IMR-90 (cell line): ENCODE measurements around the gene ACSS1. TPM values are rescaled to one million over a fixed set of nuclear protein-coding genes. Genes with fewer than 3 reads are reported as not detected.

Source experiments
- ATAC-seq: fragments of 200-7000 bp; cut with Tn5 transposase; 2 replicates; pipeline ENCODE4 v1.9.1; 2020; ENCODE audit warnings: low read depth, mild to moderate bottlenecking, moderate library complexity
- BruUV-seq: library from RNA; stranded (reverse); fragments of 400-500 nt; replicated peaks from 2 replicates; lab custom pipeline; 2021; lab: Mats Ljungman, UMichigan
- CTCF ChIA-PET: fragments of 300-600 bp; formaldehyde crosslinking; extraction: SDS; loops from one replicate; lab custom pipeline; 2021; ENCODE audit warnings: antibody characterized with exemption; lab: Yijun Ruan, JAX
- POLR2A ChIA-PET: fragments of 300-600 bp; sonication (Branson Sonifier 250); formaldehyde crosslinking; loops from one replicate; lab custom pipeline; 2022; ENCODE audit warnings: antibody characterized with exemption; ENCODE audit not compliant: unreplicated experiment; lab: Charles Lee
- DNase-seq: peaks from one replicate; pipeline ENCODE4 v3.0.0; 2013
- H2AFZ ChIP-seq: replicated peaks from 2 replicates; pipeline ENCODE3; 2013; ENCODE audit warnings: low read length, mild to moderate bottlenecking; ENCODE audit not compliant: poor library complexity
- H2AK5ac ChIP-seq: 2 replicates; pipeline ENCODE4 v1.6.1; 2013; ENCODE audit warnings: low read depth, low read length, inconsistent platforms
- H2AK9ac ChIP-seq: replicated peaks from 2 replicates; pipeline ENCODE3; 2013; ENCODE audit warnings: mild to moderate bottlenecking, low read depth, low read length, moderate library complexity; ENCODE audit not compliant: poor library complexity
- H2BK120ac ChIP-seq: 2 replicates; pipeline ENCODE4 v1.6.1; 2013; ENCODE audit warnings: low read depth, low read length, inconsistent platforms
- H2BK15ac ChIP-seq: 3 replicates; pipeline ENCODE4 v1.6.1; 2013; ENCODE audit warnings: low read depth, low read length, inconsistent platforms
- H2BK20ac ChIP-seq: 2 replicates; pipeline ENCODE4 v1.6.1; 2013; ENCODE audit warnings: low read depth, mild to moderate bottlenecking, inconsistent platforms, low read length, moderate library complexity
- H2BK5ac ChIP-seq: 2 replicates; pipeline ENCODE4 v1.6.1; 2013; ENCODE audit warnings: mild to moderate bottlenecking, low read depth, low read length, inconsistent platforms; ENCODE audit not compliant: poor library complexity, severe bottlenecking
- H3K14ac ChIP-seq: replicated peaks from 2 replicates; pipeline ENCODE4 v1.6.1; 2013; ENCODE audit warnings: low read depth, low read length, inconsistent platforms
- H3K18ac ChIP-seq: 2 replicates; pipeline ENCODE4 v1.6.1; 2013; ENCODE audit warnings: low read depth, low read length, control low read depth
- H3K23ac ChIP-seq: 2 replicates; pipeline ENCODE4 v1.6.1; 2013; ENCODE audit warnings: low read depth, low read length, inconsistent platforms
- H3K27ac ChIP-seq: 2 replicates; pipeline ENCODE4 v1.5.1; 2013; ENCODE audit warnings: mild to moderate bottlenecking, control low read depth, low read length; ENCODE audit not compliant: insufficient read depth
- H3K27me3 ChIP-seq: 2 replicates; pipeline ENCODE4 v1.6.1; 2013; ENCODE audit warnings: low read length; ENCODE audit not compliant: control insufficient read depth, insufficient read depth
- H3K36me3 ChIP-seq: 2 replicates; pipeline ENCODE4 v1.6.1; 2013; ENCODE audit warnings: low read length, mixed read lengths; ENCODE audit not compliant: control insufficient read depth, insufficient read depth
- H3K4ac ChIP-seq: 2 replicates; pipeline ENCODE4 v1.6.1; 2013; ENCODE audit warnings: low read depth, low read length, inconsistent platforms
- H3K4me1 ChIP-seq: 2 replicates; pipeline ENCODE4 v1.6.1; 2013; ENCODE audit warnings: low read length, mixed read lengths; ENCODE audit not compliant: control insufficient read depth, insufficient read depth
- H3K4me2 ChIP-seq: 2 replicates; pipeline ENCODE4 v1.6.1; 2013; ENCODE audit warnings: low read depth, mild to moderate bottlenecking, control low read depth, low read length, moderate library complexity
- H3K4me3 ChIP-seq: 2 replicates; pipeline ENCODE4 v1.5.1; 2013; ENCODE audit warnings: low read depth, mild to moderate bottlenecking, control low read depth, low read length, moderate library complexity; ENCODE audit not compliant: insufficient read depth
- H3K56ac ChIP-seq: 2 replicates; pipeline ENCODE4 v1.6.1; 2013; ENCODE audit warnings: low read length, inconsistent platforms; ENCODE audit not compliant: insufficient read depth; ENCODE audit errors: extremely low read depth
- H3K79me1 ChIP-seq, 2 experiments: 2 replicates each; pipeline ENCODE4 v1.6.1; 2013; ENCODE audit warnings: low read length in 2 of 2, inconsistent platforms in 1 of 2, low read depth in 1 of 2
- H3K9ac ChIP-seq: 2 replicates; pipeline ENCODE4 v1.6.1; 2013; ENCODE audit warnings: low read depth, low read length, control low read depth
- H3K9me1 ChIP-seq: 2 replicates; pipeline ENCODE4 v1.6.1; 2013; ENCODE audit warnings: low read length, inconsistent platforms; ENCODE audit not compliant: insufficient read depth
- H3K9me3 ChIP-seq: 2 replicates; pipeline ENCODE4 v1.6.1; 2013; ENCODE audit warnings: low read length; ENCODE audit not compliant: control insufficient read depth, insufficient read depth
- H4K20me1 ChIP-seq: 2 replicates; pipeline ENCODE4 v1.6.1; 2013; ENCODE audit warnings: low read length, inconsistent platforms; ENCODE audit not compliant: insufficient read depth
- H4K5ac ChIP-seq: 2 replicates; pipeline ENCODE4 v1.6.1; 2013; ENCODE audit warnings: mild to moderate bottlenecking, low read depth, low read length, control low read depth
- H4K8ac ChIP-seq, 2 experiments: 2 replicates each; pipeline ENCODE4 v1.6.1; 2013; ENCODE audit warnings: low read depth in 2 of 2, low read length in 2 of 2, control low read depth in 1 of 2, inconsistent platforms in 1 of 2
- H4K91ac ChIP-seq: 2 replicates; pipeline ENCODE4 v1.6.1; 2013; ENCODE audit warnings: low read depth, low read length, inconsistent platforms; ENCODE audit not compliant: insufficient read depth
- CHD1 ChIP-seq: IDR thresholded peaks from 2 replicates; pipeline ENCODE4 v1.6.1; 2012; ENCODE audit warnings: low read depth, low read length, improper control_type of control experiment
- NFE2L2 ChIP-seq: fragments of 150-350 bp; IDR thresholded peaks from 2 replicates; pipeline ENCODE4 v1.6.1; 2016; ENCODE audit warnings: low read depth, mild to moderate bottlenecking, low read length
- POLR2A ChIP-seq: IDR thresholded peaks from 2 replicates; pipeline ENCODE4 v1.6.1; 2012; ENCODE audit warnings: mild to moderate bottlenecking, low read depth, low read length
- RCOR1 ChIP-seq: IDR thresholded peaks from 2 replicates; pipeline ENCODE4 v1.6.1; 2012; ENCODE audit warnings: mild to moderate bottlenecking, low read length, improper control_type of control experiment; ENCODE audit not compliant: insufficient replicate concordance
- WGBS, 2 experiments: methylation state at CpG; one replicate each; pipeline versions ENCODE4 v1.1.5 to v1.1.7; 2013; ENCODE audit warnings: missing lambda C conversion rate in 2 of 2; ENCODE audit not compliant: insufficient read length in 1 of 2; ENCODE audit errors: extremely low coverage in 2 of 2; 5-methylcytosine and 5-hydroxymethylcytosine counted together
- dilution Hi-C: fragments of 300-500 bp; cut with HindIII; formaldehyde crosslinking; loops from one replicate; pipeline ENCODE4 v1.14.3; 2018; ENCODE audit warnings: low sequenced_read_pairs; ENCODE audit not compliant: unreplicated experiment
- in situ Hi-C: fragments of 300-500 bp; cut with MboI; formaldehyde crosslinking; loops from 3 replicates; pipeline ENCODE4 v1.14.3; 2019; ENCODE audit warnings: low sequenced_read_pairs, inconsistent platforms, mixed read lengths
- intact Hi-C: fragments of 100-400 bp; cut with micrococcal nuclease; formaldehyde crosslinking; loops from 2 replicates; pipeline ENCODE4 v1.10.0; 2022
- polyA plus RNA-seq, 3 experiments: library from polyadenylated mRNA; depleted of rRNA; stranded (reverse); fragments of >200 nt; gene quantifications; 2 replicates each; pipeline ENCODE4 v1.2.3, GENCODE V29; 2012; ENCODE audit warnings: low replicate concordance in 1 of 3
- total RNA-seq: library from RNA; depleted of rRNA; stranded (reverse); fragments of >200 nt; gene quantifications from 2 replicates; pipeline ENCODE4 v1.2.3, GENCODE V29; 2012

The ACSS1 gene
- total and polyA plus RNA-seq, 2 of the 4 experiments (the other 2 are of a cell fraction), result 0.72 to 1.2 TPM

- Histone ChIP-seq H3K4ac (no peak overlapping the region), H3K9ac (no peak overlapping the region), H3K14ac (no peak overlapping the region), H4K91ac (no peak overlapping the region), H2BK120ac (no peak overlapping the region), H2BK20ac (no peak overlapping the region), H3K56ac (no peak overlapping the region), H4K5ac (no peak overlapping the region), H2BK5ac (no peak overlapping the region), H2AK5ac (no peak overlapping the region), H2AFZ (no peak overlapping the region), H3K4me1 (peaks cover 2% of the 10 kb centered on the region; the same call in 1 of the 2 replicates), H2AK9ac (no peak overlapping the region), H3K4me2 (no peak overlapping the region), H3K23ac (no peak overlapping the region), H3K27ac (no peak overlapping the region), H4K8ac (no peak overlapping the region), H2BK15ac (no peak overlapping the region), H3K9me1 (no peaks in the 10 kb centered on the region), H3K18ac (no peak overlapping the region), H3K27me3 (peaks cover 3% of the 10 kb centered on the region; the same call in 1 of the 2 replicates), H3K79me1 (no peaks in the 10 kb centered on the region), H3K36me3 (no peaks in the 10 kb centered on the region; the same call in 1 of the 2 replicates), H3K9me3 (no peaks in the 10 kb centered on the region), H4K20me1 (no peaks in the 10 kb centered on the region), H3K4me3 (no peak overlapping the region)
- ChIA-PET CTCF (no interaction called here), POLR2A (no interaction called here)
- in situ Hi-C loops, result no loop called here
- intact Hi-C loops, result no loop called here
- dilution Hi-C loops, result no loop called here
- BruUV-seq, result no TSS peak
- TF ChIP-seq RCOR1 (no peak), POLR2A (no peak), NFE2L2 (no peak), CHD1 (no peak)
- DNase-seq, result no peak
- no peak for ATAC-seq
- WGBS, 2 experiments, result 71% methylated on average over 13 of the region's 25 CpGs; no CpG with 5 or more reads in 1 of the 2 experiments
These were observed 44.2 kb downstream of the ACSS1 start for GRCh38 chr20:25013478-25014380.
